B cell (primary cell): ENCODE measurements around the gene SASH1. TPM values are rescaled to one million over a fixed set of nuclear protein-coding genes. Genes with fewer than 3 reads are reported as not detected.

Experiments used
- ATAC-seq: fragments of 200-7000 bp; cut with Tn5 transposase; one replicate; pipeline ENCODE4 v1.10.0; 2021; ENCODE audit warnings: low read depth, mild to moderate bottlenecking, moderate number of reproducible peaks, moderate library complexity
- CTCF ChIA-PET: fragments of 350-600 bp; sonication (Branson Sonifier 250); formaldehyde crosslinking; loops from one replicate; lab custom pipeline; 2021; ENCODE audit warnings: antibody characterized with exemption, inconsistent platforms; lab: Charles Lee
- POLR2A ChIA-PET: fragments of 350-600 bp; sonication (Branson Sonifier 250); formaldehyde crosslinking; loops from one replicate; lab custom pipeline; 2021; ENCODE audit warnings: antibody characterized with exemption; lab: Charles Lee
- DNase-seq: peaks from one replicate; pipeline ENCODE4 v3.0.0; 2013
- H2AFZ ChIP-seq: 2 replicates; pipeline ENCODE4 v1.6.1; 2012; ENCODE audit warnings: mild to moderate bottlenecking, low read depth, low read length; ENCODE audit not compliant: insufficient read depth, poor library complexity, severe bottlenecking
- H3K27ac ChIP-seq, 2 donors: 1 replicate in 1 of 2; 2 replicates in 1 of 2; pipeline ENCODE4 v1.5.1; 2012 to 2013; ENCODE audit warnings: low read length in 2 of 2, mild to moderate bottlenecking in 2 of 2, moderate library complexity in 1 of 2
- H3K27me3 ChIP-seq, 4 experiments: fragments of 200-600 bp in 1 of 4; sonication (generic) in 1 of 4; replicated peaks in 1 of 4; 1 replicate in 2 of 4; 2 replicates in 2 of 4; pipeline versions ENCODE4 v1.6.1 to v1.7.0; 2013 to 2016; ENCODE audit warnings: low read length in 3 of 4, mild to moderate bottlenecking in 2 of 4, mixed read lengths in 1 of 4, moderate library complexity in 1 of 4; ENCODE audit not compliant: insufficient read depth in 4 of 4, control insufficient read depth in 3 of 4; ENCODE audit errors: control extremely low read depth in 1 of 4
- H3K36me3 ChIP-seq, 2 experiments: replicated peaks in 1 of 2; 1 replicate in 1 of 2; 2 replicates in 1 of 2; pipeline versions ENCODE4 v1.6.1 to v1.7.1; 2013; ENCODE audit warnings: low read length in 1 of 2; ENCODE audit not compliant: insufficient read depth in 2 of 2, control insufficient read depth in 1 of 2; ENCODE audit errors: control extremely low read depth in 1 of 2, extremely low read depth in 1 of 2
- H3K4me1 ChIP-seq, 2 donors: fragments of 200-600 bp in 1 of 2; sonication (generic) in 1 of 2; 1 replicate in 1 of 2; 2 replicates in 1 of 2; pipeline versions ENCODE4 v1.5.1 to v1.6.1; 2013 to 2017; ENCODE audit warnings: low read length in 2 of 2; ENCODE audit not compliant: control insufficient read depth in 2 of 2, insufficient read depth in 2 of 2
- H3K4me2 ChIP-seq: replicated peaks from 2 replicates; pipeline ENCODE3; 2012; ENCODE audit warnings: mild to moderate bottlenecking, low read depth, low read length; ENCODE audit not compliant: poor library complexity, severe bottlenecking
- H3K4me3 ChIP-seq, 5 experiments: fragments of 200-600 bp in 1 of 5; sonication (generic) in 1 of 5; 1 replicate in 3 of 5; 2 replicates in 2 of 5; pipeline versions ENCODE4 v1.5.1 to v1.7.0; 2011 to 2016; ENCODE audit warnings: low read length in 4 of 5, mild to moderate bottlenecking in 4 of 5, low read depth in 2 of 5, control low read depth in 1 of 5, moderate library complexity in 1 of 5; ENCODE audit not compliant: insufficient read depth in 1 of 5; ENCODE audit errors: control extremely low read depth in 1 of 5, extremely low read depth in 1 of 5
- H3K79me2 ChIP-seq: fragments of 200-600 bp; sonication (generic); one replicate; pipeline ENCODE4 v1.6.0; 2016; ENCODE audit warnings: low read length; ENCODE audit not compliant: control insufficient read depth, insufficient read depth
- H3K9ac ChIP-seq: fragments of 200-600 bp; sonication (generic); 2 replicates; pipeline ENCODE4 v1.6.1; 2017; ENCODE audit warnings: mild to moderate bottlenecking, low read length, moderate library complexity
- H3K9me3 ChIP-seq, 3 donors: one replicate each; pipeline versions ENCODE4 v1.6.1 to v1.7.1; 2013; ENCODE audit warnings: low read length in 2 of 3; ENCODE audit not compliant: control insufficient read depth in 2 of 3, insufficient read depth in 1 of 3; ENCODE audit errors: control extremely low read depth in 1 of 3
- H4K20me1 ChIP-seq: 2 replicates; pipeline ENCODE4 v1.6.0; 2012; ENCODE audit warnings: mild to moderate bottlenecking, low read length; ENCODE audit not compliant: insufficient read depth, control insufficient read depth, poor library complexity, severe bottlenecking
- H3K27ac Mint-ChIP-seq: one replicate; pipeline ENCODE4 v1.8.0; 2021; ENCODE audit warnings: mixed read lengths
- H3K27me3 Mint-ChIP-seq: one replicate; pipeline ENCODE4 v1.8.0; 2021; ENCODE audit warnings: mixed read lengths
- H3K4me1 Mint-ChIP-seq: one replicate; pipeline ENCODE4 v1.8.0; 2021; ENCODE audit warnings: mixed read lengths
- H3K4me3 Mint-ChIP-seq: one replicate; pipeline ENCODE4 v1.8.0; 2021; ENCODE audit warnings: mixed read lengths
- H3K9me3 Mint-ChIP-seq: one replicate; pipeline ENCODE4 v1.8.0; 2022; ENCODE audit warnings: mixed read lengths; ENCODE audit not compliant: insufficient read depth
- CTCF ChIP-seq: fragments of 200-600 bp; IDR thresholded peaks from one replicate; pipeline ENCODE4 v1.8.0; 2022; ENCODE audit warnings: antibody characterized with exemption, mild to moderate bottlenecking
- EZH2 ChIP-seq: IDR thresholded peaks from 2 replicates; pipeline ENCODE4 v1.6.1; 2012; ENCODE audit warnings: borderline replicate concordance, low read depth, mild to moderate bottlenecking, moderate library complexity, low read length; ENCODE audit not compliant: insufficient read depth, poor library complexity, severe bottlenecking
- WGBS: methylation state at CpG from one replicate; pipeline ENCODE4 v1.1.5; 2013; ENCODE audit warnings: missing lambda C conversion rate; ENCODE audit not compliant: insufficient coverage; 5-methylcytosine and 5-hydroxymethylcytosine counted together
- intact Hi-C: fragments of 100-400 bp; cut with micrococcal nuclease; formaldehyde crosslinking; loops from one replicate; pipeline ENCODE4 v1.10.0; 2022
- polyA plus RNA-seq: library from polyadenylated mRNA; depleted of rRNA; stranded (reverse); fragments of >200 nt; gene quantifications from 2 replicates; pipeline ENCODE4 v1.2.3, GENCODE V29; 2012
- total RNA-seq, 2 donors: library from RNA; stranded (reverse); fragments of 120-200 nt in 1 of 2; gene quantifications; 1 replicate in 1 of 2; 2 replicates in 1 of 2; pipeline versions ENCODE4 v1.2.3 to v1.2.4, GENCODE V29; 2013 to 2022

The SASH1 gene
- total and polyA plus RNA-seq, 2 donors (not counting 1 experiment from before 2014, with no cell fraction given) = 0.01 to 0.07 TPM

- Histone ChIP-seq H2AFZ (no peak overlapping the region), H3K79me2 (no peaks in the 10 kb centered on the region), H3K4me3 (no peak overlapping the region), H3K27ac (no peak overlapping the region), H3K9ac (no peak overlapping the region), H3K27me3 (peaks cover 0 to 4% (median 0%) of the 10 kb centered on the region in 4 experiments), H3K4me2 (no peak overlapping the region), H3K4me1 (no peaks in the 10 kb centered on the region), H3K36me3 (no peaks in the 10 kb centered on the region), H4K20me1 (no peaks in the 10 kb centered on the region), H3K9me3 (no peaks in the 10 kb centered on the region)
- no peak overlapping the region for H3K27ac Mint-ChIP-seq
- DNase-seq (no peak), ATAC-seq (no peak)
- no peak overlapping the region for H3K4me3 Mint-ChIP-seq
- CTCF ChIA-PET = no interaction called here
- H3K9me3 Mint-ChIP-seq = no peaks in the 10 kb centered on the region
- intact Hi-C loops = no loop called here
- POLR2A ChIA-PET = no interaction called here
- H3K4me1 Mint-ChIP-seq = no peaks in the 10 kb centered on the region
- peaks cover 2% of the 10 kb centered on the region for H3K27me3 Mint-ChIP-seq
- TF ChIP-seq CTCF = no peak
- no peak for TF ChIP-seq EZH2
- 95% methylated on average over 20 of the region's 22 CpGs for WGBS
These were observed 205.6 kb downstream of the SASH1 start for GRCh38 chr6:148548065-148548748.

- no peaks in the 10 kb centered on the region for H3K79me2 ChIP-seq
- H3K4me2 ChIP-seq = no peak overlapping the region
- H3K4me3 ChIP-seq = no peak overlapping the region
- peaks cover 0 to 4% (median 0%) of the 10 kb centered on the region in 4 experiments for H3K27me3 ChIP-seq
- Mint-ChIP-seq H3K4me1 (no peaks in the 10 kb centered on the region), H3K9me3 (peaks cover 2% of the 10 kb centered on the region), H3K27me3 (peaks cover 8% of the 10 kb centered on the region), H3K27ac (no peak overlapping the region), H3K4me3 (no peak overlapping the region)
- no peak overlapping the region for H3K9ac ChIP-seq
- no peaks in the 10 kb centered on the region for H3K4me1 ChIP-seq
- H3K36me3 ChIP-seq = no peaks in the 10 kb centered on the region
- ChIA-PET CTCF (interaction anchor here (0.7 to 1.1 kb wide), 2 partner anchors 9 to 905 kb away, joined by 4 read pairs; no protein-coding TSS in a partner anchor), POLR2A (no interaction called here)
- TF ChIP-seq CTCF (no peak), EZH2 (no peak)
- no peak overlapping the region for H3K27ac ChIP-seq
- H4K20me1 ChIP-seq = no peaks in the 10 kb centered on the region
- WGBS = 100% methylated on average over 2 of the region's 4 CpGs
- no peaks in the 10 kb centered on the region for H3K9me3 ChIP-seq
- ATAC-seq = no peak
- DNase-seq = no peak
- intact Hi-C loops = no loop called here
- H2AFZ ChIP-seq = no peak overlapping the region
These were observed 206.1 kb downstream of the SASH1 start for GRCh38 chr6:148548749-148549140.
